T-helper 2 cell treated with Interferon-gamma antibody and Interleukin-4, amounts not matched to agents 5 μg/mL and 100 μg/mL, for 36 hours (primary cell): Measurements from ENCODE around the gene SNX19.
A peak's percentile ranks its signal among the peaks of the same experiment; 100 is the strongest.

ENCODE experiments used
- DNase-seq: peaks from one replicate; pipeline ENCODE4 v3.0.0; 2021; ENCODE audit warnings: low spot score
- H3K27ac Mint-ChIP-seq: one replicate; pipeline ENCODE4 v1.8.0; 2021; ENCODE audit warnings: mild to moderate bottlenecking, mixed read lengths
- H3K27me3 Mint-ChIP-seq: one replicate; pipeline ENCODE4 v1.8.0; 2021; ENCODE audit warnings: low read depth, mixed read lengths
- H3K36me3 Mint-ChIP-seq: one replicate; pipeline ENCODE4 v1.8.0; 2021; ENCODE audit warnings: low read depth, mixed read lengths
- H3K4me1 Mint-ChIP-seq: one replicate; pipeline ENCODE4 v1.8.0; 2021; ENCODE audit warnings: low read depth, mixed read lengths
- H3K4me3 Mint-ChIP-seq: one replicate; pipeline ENCODE4 v1.8.0; 2022; ENCODE audit warnings: mild to moderate bottlenecking, moderate library complexity, mixed read lengths
- H3K9me3 Mint-ChIP-seq: one replicate; pipeline ENCODE4 v1.8.0; 2021; ENCODE audit warnings: mixed read lengths

SNX19 gene

GRCh38 chr11:130873761-130874160 lies 42.5 kb downstream of the SNX19 start:
- DNase-seq = no peak
- Mint-ChIP-seq H3K9me3 (no peaks in the 10 kb centered on the region), H3K27me3 (no peaks in the 10 kb centered on the region), H3K4me1 (no peaks in the 10 kb centered on the region), H3K36me3 (peaks cover 46% of the 10 kb centered on the region), H3K4me3 (no peak overlapping the region), H3K27ac (no peak overlapping the region)

DNA sequence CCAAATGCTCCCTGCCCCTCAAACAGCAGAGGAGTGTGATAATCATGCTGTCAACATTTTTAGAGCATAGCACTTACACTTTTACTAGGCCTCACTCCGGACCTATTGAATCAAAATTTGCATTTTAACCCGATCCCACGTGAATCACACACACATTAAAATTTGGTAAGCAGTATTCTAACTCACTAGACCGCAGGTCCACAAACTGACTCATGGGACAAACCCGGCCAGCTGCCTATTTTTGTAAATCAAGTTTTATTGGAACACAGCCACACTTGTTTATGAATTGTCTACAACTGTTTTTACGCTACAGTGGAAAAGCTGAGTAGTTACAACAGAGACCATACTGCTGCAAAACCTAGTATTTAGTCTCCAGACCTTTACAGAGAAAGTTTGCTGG lies 43.3 kb downstream of the SNX19 start:
- H3K4me1 Mint-ChIP-seq = no peaks in the 10 kb centered on the region
- no peak overlapping the region for H3K27ac Mint-ChIP-seq
- no peak for DNase-seq
- no peak overlapping the region for H3K4me3 Mint-ChIP-seq
- no peaks in the 10 kb centered on the region for H3K9me3 Mint-ChIP-seq
- H3K27me3 Mint-ChIP-seq = no peaks in the 10 kb centered on the region
- peaks cover 41% of the 10 kb centered on the region for H3K36me3 Mint-ChIP-seq

GRCh38 chr11:130872513-130872912 lies 43.8 kb downstream of the SNX19 start:
- Mint-ChIP-seq H3K9me3 (no peaks in the 10 kb centered on the region), H3K27me3 (no peaks in the 10 kb centered on the region), H3K27ac (no peak overlapping the region), H3K4me1 (no peaks in the 10 kb centered on the region), H3K36me3 (peaks cover 38% of the 10 kb centered on the region), H3K4me3 (no peak overlapping the region)
- no peak for DNase-seq

DNA sequence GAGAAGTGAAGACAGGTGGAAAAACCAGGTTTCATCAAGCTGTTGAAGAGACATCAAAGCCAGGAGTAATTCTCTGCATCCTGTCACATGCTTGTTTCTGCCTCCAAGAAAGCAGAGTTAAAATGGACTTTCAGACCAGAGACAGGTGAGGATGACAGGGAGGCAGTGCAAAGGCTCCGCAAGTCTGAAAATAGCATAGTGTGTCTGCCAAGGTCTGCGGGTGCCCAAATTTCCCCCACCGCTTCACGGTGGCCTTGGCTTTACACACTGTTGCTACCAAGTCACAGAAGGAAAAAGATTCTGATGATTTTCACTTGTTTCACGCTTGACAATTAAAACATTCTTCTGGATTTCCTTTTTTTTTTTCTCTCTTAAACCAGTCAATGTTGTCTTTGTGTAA lies 44.2 kb downstream of the SNX19 start:
- Mint-ChIP-seq H3K9me3 (no peaks in the 10 kb centered on the region), H3K27ac (no peak overlapping the region), H3K4me3 (no peak overlapping the region), H3K27me3 (no peaks in the 10 kb centered on the region), H3K4me1 (no peaks in the 10 kb centered on the region), H3K36me3 (peaks cover 34% of the 10 kb centered on the region)
- DNase-seq = no peak

DNA sequence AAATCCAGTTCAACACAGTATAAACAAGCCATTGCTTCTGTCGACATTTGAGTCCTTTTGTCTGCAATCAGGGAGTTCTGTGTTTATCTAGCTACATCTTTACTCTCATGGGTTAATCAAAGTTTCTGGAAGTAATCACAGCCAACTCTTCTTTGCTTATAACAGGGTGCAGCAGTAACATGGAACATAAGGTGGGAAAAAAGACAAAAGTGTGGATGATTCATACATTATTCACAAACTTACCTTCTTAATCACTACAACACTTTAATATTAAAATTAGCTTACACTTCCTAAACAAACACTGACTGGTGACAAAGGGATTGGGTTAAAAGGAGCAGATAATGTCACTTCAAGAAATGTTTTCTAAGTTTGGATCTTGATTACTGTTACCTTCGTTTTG lies 44.7 kb downstream of the SNX19 start:
- no peaks in the 10 kb centered on the region for H3K9me3 Mint-ChIP-seq
- H3K36me3 Mint-ChIP-seq = peaks cover 32% of the 10 kb centered on the region
- H3K4me3 Mint-ChIP-seq = no peak overlapping the region
- no peak for DNase-seq
- no peak overlapping the region for H3K27ac Mint-ChIP-seq
- no peaks in the 10 kb centered on the region for H3K4me1 Mint-ChIP-seq
- no peaks in the 10 kb centered on the region for H3K27me3 Mint-ChIP-seq

GRCh38 chr11:130868721-130869390 lies 47.4 kb downstream of the SNX19 start:
- no peak for DNase-seq
- Mint-ChIP-seq H3K4me1 (no peaks in the 10 kb centered on the region), H3K27ac (no peak overlapping the region), H3K27me3 (no peaks in the 10 kb centered on the region), H3K36me3 (peaks cover 11% of the 10 kb centered on the region), H3K4me3 (no peak overlapping the region), H3K9me3 (no peaks in the 10 kb centered on the region)

GRCh38 chr11:130868086-130868710 lies 48.1 kb downstream of the SNX19 start:
- H3K4me1 Mint-ChIP-seq = no peaks in the 10 kb centered on the region
- H3K36me3 Mint-ChIP-seq = peaks cover 10% of the 10 kb centered on the region
- H3K27ac Mint-ChIP-seq = no peak overlapping the region
- H3K9me3 Mint-ChIP-seq = no peaks in the 10 kb centered on the region
- no peak overlapping the region for H3K4me3 Mint-ChIP-seq
- no peaks in the 10 kb centered on the region for H3K27me3 Mint-ChIP-seq
- DNase-seq = no peak

GRCh38 chr11:130866831-130867230 lies 49.4 kb downstream of the SNX19 start:
- DNase-seq = no peak
- Mint-ChIP-seq H3K27me3 (no peaks in the 10 kb centered on the region), H3K4me1 (peaks cover under 1% of the 10 kb centered on the region), H3K27ac (no peak overlapping the region), H3K9me3 (no peaks in the 10 kb centered on the region), H3K36me3 (peaks cover 9% of the 10 kb centered on the region), H3K4me3 (no peak overlapping the region)

- no peak for DNase-seq
- Mint-ChIP-seq H3K27me3 (no peaks in the 10 kb centered on the region), H3K27ac (no peak overlapping the region), H3K4me3 (no peak overlapping the region), H3K4me1 (peaks cover 3% of the 10 kb centered on the region), H3K9me3 (no peaks in the 10 kb centered on the region), H3K36me3 (peaks cover 1% of the 10 kb centered on the region)
These were observed 50.5 kb downstream of the SNX19 start for GRCh38 chr11:130865774-130866114.

DNA sequence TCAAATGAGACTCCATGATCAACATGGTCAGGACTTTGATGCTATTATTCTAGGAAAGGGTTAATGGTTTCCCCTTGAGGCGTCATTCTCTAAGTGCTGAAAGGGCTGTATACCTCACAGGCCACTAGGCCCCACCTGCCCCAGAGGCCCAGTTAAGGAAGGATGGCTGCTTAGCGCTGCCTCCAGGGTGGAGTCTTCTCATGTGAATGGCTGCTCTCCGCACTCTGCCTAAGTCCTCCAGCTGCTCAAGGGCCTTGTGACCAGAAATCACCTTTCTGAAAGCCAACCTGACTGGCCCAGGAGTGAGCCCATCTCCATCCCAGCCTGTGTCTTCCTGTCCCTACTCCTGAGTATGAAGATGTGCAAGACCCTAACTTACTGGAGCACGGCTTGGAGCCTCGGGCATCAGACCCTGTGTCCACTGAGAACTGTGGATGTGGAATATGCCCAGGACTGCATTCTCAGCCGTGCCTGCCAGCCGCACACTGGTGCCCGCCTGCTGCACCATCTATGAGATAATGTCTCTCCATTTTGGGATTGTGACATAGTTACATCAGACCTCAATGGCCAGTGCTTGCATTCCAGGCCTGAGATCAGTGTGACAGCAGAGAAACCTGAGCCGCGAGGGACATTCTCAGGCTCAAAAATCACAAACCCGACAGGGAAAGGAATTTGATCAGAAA lies 51.0 kb downstream of the SNX19 start:
- Mint-ChIP-seq H3K4me3 (no peak overlapping the region), H3K9me3 (no peaks in the 10 kb centered on the region), H3K27me3 (no peaks in the 10 kb centered on the region), H3K27ac (no peak overlapping the region), H3K36me3 (peaks cover 1% of the 10 kb centered on the region), H3K4me1 (peaks cover 3% of the 10 kb centered on the region)
- no peak for DNase-seq

- H3K9me3 Mint-ChIP-seq = no peaks in the 10 kb centered on the region
- H3K4me1 Mint-ChIP-seq = peaks cover 3% of the 10 kb centered on the region
- no peaks in the 10 kb centered on the region for H3K27me3 Mint-ChIP-seq
- H3K27ac Mint-ChIP-seq = no peak overlapping the region
- H3K4me3 Mint-ChIP-seq = no peak overlapping the region
- DNase-seq = peak; percentile 79
- no peaks in the 10 kb centered on the region for H3K36me3 Mint-ChIP-seq
These were observed 54.1 kb downstream of the SNX19 start for GRCh38 chr11:130861902-130862860.

DNA sequence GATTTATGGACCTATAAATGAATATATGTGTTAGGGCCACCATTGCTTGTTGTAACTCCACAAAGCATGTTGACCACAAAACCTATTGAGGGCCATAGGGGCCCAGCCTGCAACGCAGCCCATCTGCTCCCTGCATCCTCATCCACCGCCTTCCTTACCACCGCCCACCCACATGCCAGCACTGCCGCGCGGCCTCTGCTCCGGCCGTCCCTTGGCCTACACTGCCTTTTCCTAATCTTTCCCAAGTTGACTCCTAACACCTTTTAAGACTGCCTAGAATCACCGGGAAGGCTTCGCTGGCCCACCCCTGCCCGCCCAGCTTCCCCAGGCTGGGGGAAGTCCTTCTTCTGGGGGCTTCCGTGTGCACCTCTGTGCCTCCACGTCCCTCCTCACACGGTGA lies 55.0 kb downstream of the SNX19 start:
- H3K27ac Mint-ChIP-seq = no peak overlapping the region
- no peaks in the 10 kb centered on the region for H3K9me3 Mint-ChIP-seq
- no peaks in the 10 kb centered on the region for H3K27me3 Mint-ChIP-seq
- DNase-seq = no peak
- no peak overlapping the region for H3K4me3 Mint-ChIP-seq
- peaks cover 3% of the 10 kb centered on the region for H3K4me1 Mint-ChIP-seq
- no peaks in the 10 kb centered on the region for H3K36me3 Mint-ChIP-seq

- Mint-ChIP-seq H3K4me1 (peaks cover 3% of the 10 kb centered on the region), H3K27me3 (no peaks in the 10 kb centered on the region), H3K27ac (no peak overlapping the region), H3K36me3 (no peaks in the 10 kb centered on the region), H3K9me3 (no peaks in the 10 kb centered on the region), H3K4me3 (no peak overlapping the region)
- DNase-seq = no peak
These were observed 56.4 kb downstream of the SNX19 start for GRCh38 chr11:130859886-130860285.

- no peak overlapping the region for H3K27ac Mint-ChIP-seq
- H3K27me3 Mint-ChIP-seq = peaks cover 4% of the 10 kb centered on the region
- DNase-seq = no peak
- no peaks in the 10 kb centered on the region for H3K9me3 Mint-ChIP-seq
- no peaks in the 10 kb centered on the region for H3K36me3 Mint-ChIP-seq
- H3K4me3 Mint-ChIP-seq = no peak overlapping the region
- H3K4me1 Mint-ChIP-seq = peaks cover 3% of the 10 kb centered on the region
These were observed 58.1 kb downstream of the SNX19 start for GRCh38 chr11:130858215-130858614.
